ENCODE measurements around the gene PLXNB2.
A peak's percentile ranks its signal among the peaks of the same experiment; 100 is the strongest.
"Not testable (repeated sequence)": the region's sequence is repeated elsewhere in the genome, so short reads cannot be mapped to it uniquely, and the experiment has no call there.

PLXNB2 gene

DNA sequence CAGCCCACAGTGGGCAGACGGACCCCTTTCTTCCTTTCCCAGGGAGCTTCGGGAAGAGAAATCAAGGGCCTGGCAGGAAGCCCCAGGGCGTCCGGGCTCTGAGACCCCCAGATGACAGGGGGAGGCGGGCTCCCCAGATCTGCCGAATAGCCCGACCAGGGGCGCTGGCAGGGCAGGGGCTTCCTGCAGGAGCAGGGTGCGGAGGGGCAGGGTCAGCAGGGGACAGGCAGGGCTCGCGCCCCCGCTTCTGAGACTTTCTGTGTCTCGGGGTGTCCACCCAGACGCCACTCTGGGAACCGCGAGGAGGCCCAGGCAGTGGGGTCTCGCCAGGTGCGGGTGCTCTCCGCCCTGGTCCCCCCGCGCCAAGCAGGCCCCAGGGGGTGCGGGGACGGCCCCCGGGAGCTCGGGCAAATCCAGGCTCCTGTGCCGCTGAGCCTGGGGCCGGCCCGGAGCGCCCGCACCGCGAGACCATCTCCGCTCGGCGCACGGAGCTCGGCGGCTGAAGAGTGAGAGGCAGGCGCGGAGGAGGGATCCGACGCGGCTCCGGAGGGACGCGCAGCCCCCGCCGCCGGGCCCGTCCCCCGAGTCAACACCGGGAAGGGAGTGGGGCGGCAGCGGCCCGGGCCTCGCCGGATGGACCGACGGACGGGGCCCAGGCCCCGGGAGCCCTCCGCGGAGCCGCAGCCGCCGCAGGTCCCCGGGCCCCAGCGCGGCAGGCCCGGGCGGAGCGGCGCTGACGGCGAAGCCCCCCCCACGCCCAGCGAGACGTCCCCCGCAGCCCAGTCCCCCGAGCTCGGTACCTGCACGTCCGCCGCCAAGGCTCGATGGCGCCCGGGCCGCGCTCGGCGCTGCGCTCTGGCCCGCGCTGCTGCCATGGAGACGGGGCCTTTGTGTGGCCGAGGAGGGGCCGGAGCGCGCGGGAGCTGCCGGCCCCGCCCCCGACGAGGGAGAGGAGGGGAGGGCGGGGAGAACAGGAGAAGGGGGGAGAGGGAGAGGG is at the start of gene PLXNB2:
TSS of gene PLXNB2 (minus strand) at position 894 of the 997 bp plus-strand sequence. CDS start 17,062 bp downstream, outside the sequence.
- no peak for DNase-seq

DNA sequence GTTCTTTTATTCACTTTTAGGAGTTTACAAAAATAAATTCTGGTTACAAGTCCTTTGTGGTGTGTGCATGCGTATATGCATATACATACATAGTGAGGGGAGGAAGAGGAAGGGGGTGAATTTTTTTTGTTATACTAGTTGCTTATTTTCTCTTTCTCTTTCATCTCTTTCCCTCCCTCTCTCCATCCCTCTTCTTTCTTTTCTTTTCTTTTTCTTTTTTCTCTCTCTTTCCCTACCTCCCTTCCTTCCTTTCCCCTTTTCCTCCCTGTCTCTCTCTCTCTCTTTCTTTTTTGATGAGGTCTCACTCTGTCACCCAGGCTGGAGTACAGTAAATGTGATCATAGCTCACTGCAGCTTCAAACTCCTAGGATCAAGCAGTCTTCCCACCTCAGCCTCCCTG is 49.8 kb upstream of the PLXNB2 start:
- DNase-seq, result no peak

- DNase-seq, result no peak
These were observed 48.7 kb upstream of the PLXNB2 start for GRCh38 chr22:50356186-50356585.

GRCh38 chr22:50348058-50348457 is 40.6 kb upstream of the PLXNB2 start:
- no peak for DNase-seq

- DNase-seq, result no peak
These were observed 39.7 kb upstream of the PLXNB2 start for GRCh38 chr22:50347157-50347556.

GRCh38 chr22:50346470-50346869 is 39.0 kb upstream of the PLXNB2 start:
- no peak for DNase-seq

GRCh38 chr22:50343541-50343935 is 36.1 kb upstream of the PLXNB2 start:
- no peak for DNase-seq

GRCh38 chr22:50342651-50343540 is 35.5 kb upstream of the PLXNB2 start, which contains the start of gene PPP6R2:
Gene PPP6R2, plus strand, starts transcription at chr22:50343327. Its CDS starts 50,582 bp downstream, at chr22:50393909.
- DNase-seq, result peak; percentile 89

- peak; percentile 89 for DNase-seq
These were observed 34.7 kb upstream of the PLXNB2 start for GRCh38 chr22:50341977-50342650.

- no peak for DNase-seq
These were observed 32.8 kb upstream of the PLXNB2 start for GRCh38 chr22:50339945-50340879.

DNA sequence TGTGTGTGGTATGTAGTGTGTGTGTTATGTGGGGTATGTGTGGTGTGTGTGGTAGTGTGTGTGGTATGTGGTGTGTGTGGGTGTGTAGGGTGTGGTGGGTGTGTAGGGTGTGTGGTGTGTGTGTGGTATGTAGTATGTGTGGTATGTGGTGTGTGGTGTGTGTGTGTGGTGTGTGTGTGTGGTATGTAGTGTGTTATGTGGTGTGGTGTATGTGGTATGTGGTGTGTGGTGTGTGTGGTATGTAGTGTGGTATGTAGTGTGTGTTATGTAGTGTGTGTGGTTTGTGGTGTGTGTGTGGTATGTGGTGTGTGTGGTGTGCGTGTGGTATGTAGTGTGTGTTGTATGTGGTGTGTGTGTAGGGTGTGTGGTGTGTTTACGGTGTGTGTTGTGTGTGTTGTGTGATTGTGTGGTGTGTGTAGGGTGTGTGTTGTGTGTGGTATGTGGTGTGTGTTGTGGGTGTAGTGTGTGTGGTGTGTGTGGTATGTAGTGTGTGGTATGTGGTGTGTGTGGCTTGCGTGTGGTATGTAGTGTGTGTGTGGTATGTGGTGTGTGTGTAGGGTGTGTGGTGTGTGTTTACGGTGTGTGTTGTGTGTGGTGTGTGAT is 31.5 kb upstream of the PLXNB2 start:
- no peak for DNase-seq

DNA sequence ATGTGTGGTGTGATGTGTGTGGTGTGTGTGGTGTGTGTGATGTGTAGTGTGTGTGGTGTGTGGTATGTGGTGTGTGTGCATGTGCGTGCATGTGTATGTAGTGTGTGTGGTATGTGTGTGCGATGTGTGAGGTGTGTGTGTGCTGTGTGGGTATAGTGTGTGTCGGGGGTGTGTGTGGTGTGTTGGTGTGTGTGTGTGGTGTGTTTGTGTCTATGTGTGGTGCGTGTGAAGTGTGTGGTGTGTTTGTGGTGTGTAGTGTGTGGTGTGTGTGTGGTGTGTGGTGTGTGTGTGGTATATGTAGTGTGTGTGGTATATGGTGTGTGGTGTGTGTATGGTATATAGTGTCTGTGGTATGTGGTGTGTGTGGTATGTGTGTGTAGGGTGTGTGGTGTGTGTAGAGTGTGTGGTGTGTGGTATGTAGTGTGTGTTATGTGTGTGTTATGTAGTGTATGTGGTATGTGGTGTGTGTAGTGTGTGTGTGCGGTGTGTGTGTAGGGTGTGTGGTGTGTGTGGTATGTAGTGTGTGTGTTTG is 30.7 kb upstream of the PLXNB2 start:
- DNase-seq, result no peak

DNA sequence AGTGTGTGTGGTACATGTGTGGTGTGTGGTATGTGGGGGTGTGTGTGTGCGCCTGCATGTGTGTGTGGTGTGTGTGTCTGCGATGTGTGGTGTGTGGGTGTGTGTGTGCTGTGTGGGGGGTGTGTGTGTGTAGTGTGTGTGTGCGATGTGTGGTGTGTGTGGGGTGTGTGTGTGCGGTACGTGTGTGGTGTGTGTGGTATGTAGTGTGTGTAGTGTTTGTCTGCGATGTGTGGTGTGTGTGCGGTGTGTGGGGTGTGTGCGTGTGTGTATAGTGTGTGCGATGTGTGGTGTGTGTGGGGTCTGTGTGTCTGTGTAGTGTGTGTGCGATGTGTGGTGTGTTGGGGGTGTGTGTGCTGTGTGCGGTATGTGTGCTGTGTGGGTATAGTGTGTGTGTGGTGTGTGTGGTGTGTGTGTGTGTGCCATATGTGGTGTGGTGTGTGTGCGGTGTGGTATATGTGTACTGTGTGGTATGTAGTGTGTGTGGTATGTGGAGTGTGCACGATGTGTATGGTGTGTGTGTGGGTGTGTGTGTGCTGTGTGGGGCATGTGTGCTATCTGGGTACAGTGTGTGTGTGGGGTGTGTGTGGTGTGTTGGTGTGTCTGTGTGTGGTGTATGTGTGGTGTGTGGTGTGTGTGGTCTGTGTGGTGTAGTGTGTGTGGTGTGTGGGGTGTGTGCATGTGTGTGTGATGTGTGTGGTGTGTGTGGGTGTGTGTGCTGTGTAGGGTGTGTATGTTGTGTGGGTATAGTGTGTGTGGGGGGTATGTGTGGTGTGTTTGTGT is 30.0 kb upstream of the PLXNB2 start:
- DNase-seq, result no peak

GRCh38 chr22:50334433-50334832 is 27.0 kb upstream of the PLXNB2 start:
- DNase-seq, result not testable (repeated sequence)

DNA sequence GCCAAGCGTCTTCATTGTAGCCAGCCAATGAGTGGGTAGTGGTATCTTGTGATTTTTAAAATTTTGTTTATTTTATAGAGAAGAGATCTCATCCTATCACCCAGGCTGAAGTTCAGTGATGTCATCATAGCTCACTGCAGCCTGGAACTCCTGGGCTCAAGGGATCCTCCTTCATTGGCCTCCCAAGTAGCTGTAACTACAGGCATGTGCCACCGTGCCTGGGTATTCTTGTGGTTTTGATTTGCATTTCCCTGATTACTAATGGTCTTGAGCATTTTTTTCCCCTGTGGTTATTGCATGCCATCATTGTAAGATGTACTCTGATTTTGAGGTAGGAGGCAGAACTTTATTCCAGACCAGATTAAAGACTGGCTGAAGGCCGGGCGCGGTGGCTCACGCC is 21.8 kb upstream of the PLXNB2 start:
- DNase-seq, result no peak

- DNase-seq, result no peak
These were observed 20.2 kb upstream of the PLXNB2 start for GRCh38 chr22:50327711-50328019.

- peak; percentile 38 for DNase-seq
These were observed 19.7 kb upstream of the PLXNB2 start, which contains the start of gene DENND6B for GRCh38 chr22:50326956-50327710. Gene DENND6B, minus strand, starts transcription at chr22:50327012. Its CDS starts 24 bp downstream, at chr22:50326988.

DNA sequence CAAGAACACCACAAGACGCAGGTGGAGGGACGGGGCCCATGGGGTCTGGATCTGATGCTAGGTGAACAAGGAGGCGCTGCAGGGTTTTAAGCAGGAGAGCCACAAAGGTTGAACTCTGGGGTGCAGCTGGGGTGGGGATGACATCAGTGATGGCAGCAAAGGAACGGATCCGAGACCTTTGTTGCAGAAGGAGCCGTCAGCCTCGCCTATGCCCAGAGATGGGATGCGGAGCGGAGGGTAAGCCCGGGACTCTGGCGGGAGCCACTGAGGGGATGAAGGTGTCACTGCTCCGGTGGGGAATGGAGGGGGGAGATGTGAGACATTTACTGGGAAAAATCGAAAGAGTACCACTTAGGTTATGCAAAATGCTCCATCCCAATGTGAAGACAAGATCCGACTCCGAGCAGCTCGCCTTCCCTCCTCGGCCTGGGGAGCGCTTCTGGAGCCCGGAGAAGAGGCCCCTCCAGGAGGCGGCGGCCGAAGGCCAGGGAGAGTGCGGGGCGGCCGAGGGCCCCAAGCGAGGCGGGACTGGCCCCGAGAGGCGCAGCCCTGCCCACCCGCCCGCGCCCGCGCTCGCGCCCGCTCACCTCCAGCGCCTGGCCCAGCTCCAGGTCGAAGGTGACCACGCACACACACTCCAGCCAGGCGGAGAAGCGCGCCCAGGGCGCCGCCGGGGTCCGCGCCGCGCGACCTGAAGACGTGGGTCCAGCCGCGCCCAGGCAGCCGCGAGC is 18.9 kb upstream of the PLXNB2 start:
- no peak for DNase-seq
